Sigmoid colon (tissue), 7 donors: ENCODE data around the gene SLC6A5. TPM values are rescaled to one million over a fixed set of nuclear protein-coding genes. Genes with fewer than 3 reads are reported as not detected.

Source experiments
- DNase-seq: peaks from one replicate; pipeline ENCODE4 v3.0.0-alpha.2; 2019
- H3K27ac ChIP-seq, 4 donors: fragments of 200-600 bp; sonication (generic); one replicate each; pipeline ENCODE4 v1.5.1; 2016 to 2019; ENCODE audit warnings: mild to moderate bottlenecking in 1 of 4
- H3K27me3 ChIP-seq, 3 donors: fragments of 200-600 bp; sonication (generic); one replicate each; pipeline ENCODE4 v1.5.1; 2019; ENCODE audit warnings: mild to moderate bottlenecking in 1 of 3
- H3K36me3 ChIP-seq, 4 donors: fragments of 200-600 bp; sonication (generic); one replicate each; pipeline ENCODE4 v1.5.1; 2016 to 2019
- H3K4me1 ChIP-seq, 4 donors: fragments of 200-600 bp; sonication (generic); one replicate each; pipeline ENCODE4 v1.5.1; 2017 to 2019
- H3K4me3 ChIP-seq, 4 donors: fragments of 200-600 bp; sonication (generic); one replicate each; pipeline ENCODE4 v1.5.1; 2017 to 2019; ENCODE audit warnings: mild to moderate bottlenecking in 2 of 4, moderate library complexity in 1 of 4
- H3K9me3 ChIP-seq, 4 donors: fragments of 200-600 bp in 3 of 4; sonication (generic) in 3 of 4; one replicate each; pipeline versions ENCODE4 v1.5.1 to v1.6.1; 2013 to 2019
- EP300 ChIP-seq, 4 donors: sonication (generic); formaldehyde crosslinking; IDR thresholded peaks; one replicate each; pipeline ENCODE4 v1.6.1; 2017; ENCODE audit warnings: antibody characterized with exemption in 4 of 4
- POLR2A ChIP-seq, 2 donors: fragments of 450-650 bp; IDR thresholded peaks; one replicate each; pipeline ENCODE4 v1.6.1; 2016; ENCODE audit warnings: antibody characterized with exemption in 2 of 2, mild to moderate bottlenecking in 2 of 2, moderate library complexity in 2 of 2
- POLR2AphosphoS5 ChIP-seq, 4 donors: sonication (generic); formaldehyde crosslinking; IDR thresholded peaks; one replicate each; pipeline ENCODE4 v1.6.1; 2017; ENCODE audit warnings: antibody characterized with exemption in 4 of 4
- WGBS, 2 donors: extraction: QIAGEN DNeasy Blood & Tissue Kit; methylation state at CpG; one replicate each; pipeline ENCODE4 v1.1.7; 2013; 5-methylcytosine and 5-hydroxymethylcytosine counted together
- intact Hi-C: fragments of 100-400 bp; cut with DNase I; formaldehyde crosslinking; loops from one replicate; pipeline ENCODE4 v1.15.1; 2023
- polyA plus RNA-seq, 3 donors: library from polyadenylated mRNA; stranded (reverse); fragments of 200-250 nt; gene quantifications; one replicate each; pipeline ENCODE4 v1.2.3, GENCODE V29; 2013
- total RNA-seq, 4 donors: library from RNA; depleted of rRNA; stranded (reverse); fragments of >200 nt; gene quantifications; one replicate each; pipeline ENCODE4 v1.1.0, GENCODE V29; 2016
- TF ChIP-seq, protein P1 (sequence below), 4 experiments: fragments of 450-650 bp in 3 of 4; fragments of 200-600 bp in 1 of 4; IDR thresholded peaks; one replicate each; pipeline ENCODE4 v1.5.1; 2016 to 2019; ENCODE audit warnings: antibody characterized with exemption in 4 of 4, mild to moderate bottlenecking in 3 of 4, moderate library complexity in 2 of 4
- donor health status: healthy with polysubstance abuse.
- donor health status: Bipolar disorder and iron deficiency.
- donor health status: healthy.

SLC6A5 gene
- total and polyA plus RNA-seq, 7 donors, result under 0.01 TPM; not detected in 6

DNA sequence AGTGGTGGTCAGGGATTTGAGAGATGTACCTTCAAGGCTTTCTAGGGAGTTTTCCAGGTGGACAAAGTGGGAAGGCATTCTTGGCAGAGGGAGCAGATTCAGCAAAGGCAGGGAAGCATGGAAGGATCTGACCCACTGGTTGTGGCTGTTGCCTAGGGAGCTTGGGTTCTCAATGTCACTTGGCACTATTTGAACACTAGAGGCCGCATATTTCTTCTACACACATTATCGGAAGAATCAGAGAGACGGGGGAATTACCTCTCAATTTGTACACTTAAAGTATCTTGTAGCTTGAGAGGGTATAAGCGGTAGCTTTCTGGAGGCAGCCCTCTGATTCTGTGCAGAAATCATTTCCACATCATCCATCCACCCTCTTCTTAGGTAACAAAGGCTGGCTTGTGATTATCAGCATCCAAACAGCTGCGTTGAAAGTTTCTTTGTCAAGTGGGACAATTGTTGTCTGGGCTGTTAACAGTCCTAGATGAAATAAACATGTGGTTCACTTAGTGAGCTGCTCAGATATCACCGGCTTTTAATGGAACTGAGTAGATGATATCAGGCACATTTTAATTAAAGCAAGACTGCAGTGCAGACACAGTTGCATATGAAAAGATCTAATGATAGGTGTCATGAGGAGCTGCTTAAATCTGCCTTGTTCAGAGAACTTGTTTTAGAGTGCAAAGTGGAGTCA, 72.6 kb downstream of the SLC6A5 start:
- no peak for DNase-seq
- Histone ChIP-seq H3K4me3 (no peak overlapping the region), H3K36me3 (no peaks in the 10 kb centered on the region), H3K9me3 (no peaks in the 10 kb centered on the region), H3K4me1 (peaks cover 0 to 16% (median 13%) of the 10 kb centered on the region in 4 donors), H3K27ac (no peak overlapping the region), H3K27me3 (peaks cover 15 to 77% (median 42%) of the 10 kb centered on the region in 3 donors)
- no peak for TF ChIP-seq EP300 (IDR thresholded peaks at IDR 0.05)
- TF ChIP-seq POLR2AphosphoS5 (IDR thresholded peaks at IDR 0.05), result no peak
- TF ChIP-seq, protein P1, sequence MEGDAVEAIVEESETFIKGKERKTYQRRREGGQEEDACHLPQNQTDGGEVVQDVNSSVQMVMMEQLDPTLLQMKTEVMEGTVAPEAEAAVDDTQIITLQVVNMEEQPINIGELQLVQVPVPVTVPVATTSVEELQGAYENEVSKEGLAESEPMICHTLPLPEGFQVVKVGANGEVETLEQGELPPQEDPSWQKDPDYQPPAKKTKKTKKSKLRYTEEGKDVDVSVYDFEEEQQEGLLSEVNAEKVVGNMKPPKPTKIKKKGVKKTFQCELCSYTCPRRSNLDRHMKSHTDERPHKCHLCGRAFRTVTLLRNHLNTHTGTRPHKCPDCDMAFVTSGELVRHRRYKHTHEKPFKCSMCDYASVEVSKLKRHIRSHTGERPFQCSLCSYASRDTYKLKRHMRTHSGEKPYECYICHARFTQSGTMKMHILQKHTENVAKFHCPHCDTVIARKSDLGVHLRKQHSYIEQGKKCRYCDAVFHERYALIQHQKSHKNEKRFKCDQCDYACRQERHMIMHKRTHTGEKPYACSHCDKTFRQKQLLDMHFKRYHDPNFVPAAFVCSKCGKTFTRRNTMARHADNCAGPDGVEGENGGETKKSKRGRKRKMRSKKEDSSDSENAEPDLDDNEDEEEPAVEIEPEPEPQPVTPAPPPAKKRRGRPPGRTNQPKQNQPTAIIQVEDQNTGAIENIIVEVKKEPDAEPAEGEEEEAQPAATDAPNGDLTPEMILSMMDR (IDR thresholded peaks at IDR 0.05), result no peak
- TF ChIP-seq POLR2A (IDR thresholded peaks at IDR 0.05), result no peak
- 22 to 36% methylated on average over 6 of the region's 6 CpGs for WGBS, 2 donors
- intact Hi-C loops, result no loop called here

DNA sequence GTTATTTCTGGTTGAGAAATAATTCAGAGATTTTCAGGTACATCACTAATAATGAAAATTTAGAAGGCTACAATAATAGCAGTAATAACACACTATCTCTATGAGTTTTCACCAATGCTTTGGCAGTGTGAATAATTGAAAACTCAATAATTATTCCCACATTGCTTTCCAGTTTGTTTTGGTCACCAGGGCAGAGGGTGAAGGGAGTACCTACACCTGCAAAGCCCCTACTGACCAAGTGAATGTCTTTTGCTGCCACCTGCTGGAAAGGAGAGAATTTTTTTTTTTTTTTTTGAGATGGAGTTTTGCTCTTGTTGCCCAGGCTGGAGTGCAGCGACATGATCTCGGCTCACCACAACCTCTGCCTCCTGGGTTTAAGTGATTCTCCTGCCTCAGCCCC, 73.2 kb downstream of the SLC6A5 start:
- H3K36me3 ChIP-seq, result no peaks in the 10 kb centered on the region
- H3K9me3 ChIP-seq, result no peaks in the 10 kb centered on the region
- intact Hi-C loops, result no loop called here
- no peak overlapping the region for H3K27ac ChIP-seq
- 12 to 38% methylated on average over 2 of the region's 2 CpGs for WGBS, 2 donors
- DNase-seq, result no peak
- peaks cover 0 to 16% (median 13%) of the 10 kb centered on the region in 4 donors for H3K4me1 ChIP-seq
- TF ChIP-seq POLR2AphosphoS5 (IDR thresholded peaks at IDR 0.05) (no peak), POLR2A (IDR thresholded peaks at IDR 0.05) (no peak)
- TF ChIP-seq, protein P1 (IDR thresholded peaks at IDR 0.05), result no peak
- no peak overlapping the region for H3K4me3 ChIP-seq
- peaks cover 15 to 72% (median 39%) of the 10 kb centered on the region in 3 donors for H3K27me3 ChIP-seq

DNA sequence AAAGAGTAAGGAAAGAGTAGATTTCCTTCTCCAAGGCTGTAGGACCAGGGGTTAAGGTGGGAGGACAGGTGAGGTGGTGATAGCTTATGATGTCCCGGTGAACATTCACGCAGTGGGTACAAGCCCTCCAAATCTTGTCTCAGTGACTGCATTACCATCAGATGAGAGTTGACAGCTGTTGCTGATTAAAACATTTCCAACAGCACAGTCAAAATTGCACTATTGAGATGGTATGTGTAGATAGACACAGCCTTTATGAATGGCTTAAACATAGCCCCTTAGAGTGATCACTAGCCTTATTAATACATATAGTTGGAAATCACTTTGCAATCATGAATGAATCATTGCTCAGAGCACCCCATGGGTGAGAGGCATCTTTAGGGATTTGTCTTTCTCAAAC, 77.2 kb downstream of the SLC6A5 start:
- intact Hi-C loops, result no loop called here
- H3K4me1 ChIP-seq, result no peaks in the 10 kb centered on the region
- no peak for TF ChIP-seq POLR2A (IDR thresholded peaks at IDR 0.05)
- TF ChIP-seq, protein P1 (IDR thresholded peaks at IDR 0.05), result no peak
- TF ChIP-seq POLR2AphosphoS5 (IDR thresholded peaks at IDR 0.05), result no peak
- TF ChIP-seq EP300 (IDR thresholded peaks at IDR 0.05), result no peak
- DNase-seq, result no peak
- peaks cover 0 to 33% (median 8%) of the 10 kb centered on the region in 3 donors for H3K27me3 ChIP-seq
- peaks cover 0 to 3% (median 0%) of the 10 kb centered on the region in 4 donors for H3K9me3 ChIP-seq
- no peak overlapping the region for H3K27ac ChIP-seq
- WGBS, 2 donors, result 94 to 98% methylated on average over 2 of the region's 2 CpGs
- H3K36me3 ChIP-seq, result no peaks in the 10 kb centered on the region
- H3K4me3 ChIP-seq, result no peak overlapping the region

DNA sequence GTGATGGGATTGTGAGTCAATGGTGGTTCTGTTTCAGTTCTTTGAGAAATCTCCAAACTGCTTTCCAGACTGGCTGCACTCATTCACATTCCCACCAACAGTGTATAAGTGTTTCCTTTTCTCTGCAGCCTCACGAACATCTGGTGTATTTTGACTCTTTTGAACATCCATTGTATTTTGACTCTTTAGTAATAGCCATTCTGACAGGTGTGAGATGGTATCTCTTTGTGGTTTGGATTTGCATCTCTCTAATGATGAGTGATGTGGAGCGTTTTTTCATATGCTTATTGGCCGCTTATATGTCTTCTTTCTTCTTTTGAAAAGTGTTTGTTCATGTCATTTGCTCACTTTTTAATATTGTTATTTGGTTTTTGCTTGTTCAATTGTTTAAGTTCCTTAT, 89.4 kb downstream of the SLC6A5 start:
- Histone ChIP-seq H3K36me3 (no peaks in the 10 kb centered on the region), H3K27ac (no peak overlapping the region), H3K9me3 (no peaks in the 10 kb centered on the region), H3K4me1 (no peaks in the 10 kb centered on the region), H3K4me3 (no peak overlapping the region), H3K27me3 (no peaks in the 10 kb centered on the region)
- TF ChIP-seq, protein P1 (IDR thresholded peaks at IDR 0.05), result no peak
- TF ChIP-seq EP300 (IDR thresholded peaks at IDR 0.05), result no peak
- no peak for TF ChIP-seq POLR2AphosphoS5 (IDR thresholded peaks at IDR 0.05)
- no peak for TF ChIP-seq POLR2A (IDR thresholded peaks at IDR 0.05)
- WGBS, 2 donors, result 75 to 76% methylated on average over 3 of the region's 3 CpGs
- DNase-seq, result no peak
- intact Hi-C loops, result no loop called here

DNA sequence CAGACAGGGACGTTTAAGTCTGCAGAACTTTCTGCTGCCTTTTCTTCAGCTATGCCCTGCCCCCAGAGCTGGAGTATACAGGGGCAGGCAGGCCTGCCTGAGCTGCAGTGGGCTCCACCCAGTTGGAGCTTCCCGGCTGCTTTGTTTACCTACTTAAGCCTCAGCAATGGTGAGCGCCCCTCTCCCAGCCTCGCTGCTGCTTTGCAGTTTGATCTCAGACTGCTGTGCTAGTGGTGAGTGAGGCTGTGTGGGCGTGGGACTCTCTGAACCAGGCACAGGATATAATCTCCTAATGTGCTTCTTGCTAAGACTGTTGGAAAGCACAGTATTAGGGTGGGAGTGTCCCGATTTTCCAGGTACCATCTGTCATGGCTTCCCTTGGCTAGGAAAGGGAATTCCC, 108.5 kb downstream of the SLC6A5 start:
- no peaks in the 10 kb centered on the region for H3K36me3 ChIP-seq
- TF ChIP-seq POLR2AphosphoS5 (IDR thresholded peaks at IDR 0.05) (no peak), EP300 (IDR thresholded peaks at IDR 0.05) (no peak), POLR2A (IDR thresholded peaks at IDR 0.05) (no peak)
- TF ChIP-seq, protein P1 (IDR thresholded peaks at IDR 0.05), result no peak
- H3K27ac ChIP-seq, result no peak overlapping the region
- H3K9me3 ChIP-seq, result peaks cover 0 to 3% (median 0%) of the 10 kb centered on the region in 4 donors
- no peaks in the 10 kb centered on the region for H3K4me1 ChIP-seq
- no peaks in the 10 kb centered on the region for H3K27me3 ChIP-seq
- DNase-seq, result no peak
- intact Hi-C loops, result no loop called here
- WGBS, 2 donors, result 60 to 67% methylated on average over 6 of the region's 6 CpGs
- H3K4me3 ChIP-seq, result no peak overlapping the region
